CD4-positive, alpha-beta T cell treated with Interleukin-17A for 4 hours (primary cell): ENCODE measurements around the gene DRD4.
A peak's percentile ranks its signal among the peaks of the same experiment; 100 is the strongest.
"Not testable (repeated sequence)": the region's sequence is repeated elsewhere in the genome, so short reads cannot be mapped to it uniquely, and the experiment has no call there.

ENCODE experiments used
- DNase-seq: peaks from one replicate; pipeline ENCODE4 v3.0.0-alpha.2; 2020; ENCODE audit warnings: mixed read lengths

The DRD4 gene

DNA sequence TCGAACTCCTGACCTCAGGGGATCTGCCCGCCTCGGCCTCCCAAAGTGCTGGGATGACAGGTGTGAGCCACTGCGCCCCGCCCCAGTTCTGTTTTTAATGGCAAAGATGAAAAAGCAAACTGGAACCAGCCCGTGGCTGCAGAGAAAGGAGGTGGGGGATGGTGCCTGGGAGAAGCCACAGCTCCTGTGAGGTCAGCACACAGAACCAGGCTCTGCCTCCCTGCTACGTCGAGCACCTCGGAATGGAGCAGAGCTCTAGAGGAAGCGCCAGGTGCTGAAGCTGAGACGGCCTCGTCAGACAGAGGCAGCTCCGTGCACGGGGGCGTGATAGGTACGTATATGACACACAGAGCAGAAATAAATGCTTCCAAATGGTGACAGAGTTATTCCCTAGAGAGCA lies 8.5 kb downstream of the DRD4 start:
- DNase-seq, result no peak

DNA sequence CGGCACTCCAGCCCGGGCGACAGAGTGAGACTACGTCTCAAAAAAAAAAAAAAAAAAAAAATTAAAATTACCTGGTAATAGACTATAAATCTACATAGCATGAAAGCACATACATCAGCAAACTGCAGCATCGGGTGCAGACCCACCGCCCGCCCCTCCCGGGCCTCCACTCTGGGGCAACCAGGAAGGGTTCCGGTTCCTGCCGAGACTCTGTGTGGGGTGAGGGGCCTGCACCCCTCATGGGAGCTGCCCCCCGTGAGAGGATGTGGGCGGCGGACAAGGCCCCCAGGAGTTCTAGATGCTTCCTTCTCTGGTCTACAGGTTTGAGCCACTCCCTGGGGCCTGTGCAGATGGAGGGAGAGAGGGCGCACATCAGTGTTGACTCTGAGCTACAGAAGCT lies 9.1 kb downstream of the DRD4 start:
- DNase-seq, result no peak

DNA sequence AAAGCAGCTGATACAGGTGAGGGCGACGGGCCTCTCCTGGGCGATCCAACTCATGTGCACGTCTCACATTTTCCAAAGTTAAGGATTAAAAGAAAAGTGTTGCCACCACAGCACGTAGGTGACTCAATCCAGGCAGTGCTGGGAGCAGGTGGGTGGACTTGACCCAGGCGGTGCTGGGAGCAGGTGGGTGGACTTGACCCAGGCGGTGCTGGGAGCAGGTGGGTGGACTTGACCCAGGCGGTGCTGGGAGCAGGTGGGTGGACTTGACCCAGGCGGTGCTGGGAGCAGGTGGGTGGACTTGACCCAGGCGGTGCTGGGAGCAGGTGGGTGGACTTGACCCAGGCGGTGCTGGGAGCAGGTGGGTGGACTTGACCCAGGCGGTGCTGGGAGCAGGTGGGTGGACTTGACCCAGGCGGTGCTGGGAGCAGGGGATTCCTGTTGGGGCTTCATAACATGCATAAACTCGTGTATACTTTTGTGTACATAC lies 10.6 kb downstream of the DRD4 start:
- not testable (repeated sequence) for DNase-seq

GRCh38 chr11:650482-650881 lies 13.4 kb downstream of the DRD4 start:
- no peak for DNase-seq

DNA sequence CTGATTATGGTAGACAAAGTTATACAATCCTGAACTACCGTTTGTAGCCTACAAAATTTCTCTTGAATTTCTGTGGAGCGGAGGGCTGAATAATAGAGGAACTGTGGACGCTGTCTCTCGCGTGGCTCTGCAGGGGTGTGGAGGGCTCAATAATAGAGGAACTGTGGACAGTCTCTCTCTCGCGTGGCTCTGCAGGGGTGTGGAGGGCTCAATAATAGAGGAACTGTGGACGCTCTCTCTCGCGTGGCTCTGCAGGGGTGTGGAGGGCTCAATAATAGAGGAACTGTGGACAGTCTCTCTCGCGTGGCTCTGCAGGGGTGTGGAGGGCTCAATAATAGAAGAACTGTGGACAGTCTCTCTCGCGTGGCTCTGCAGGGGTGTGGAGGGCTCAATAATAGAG lies 16.1 kb downstream of the DRD4 start:
- not testable (repeated sequence) for DNase-seq

- DNase-seq, result no peak
Measured at GRCh38 chr11:653837-654236, 16.8 kb downstream of the DRD4 start.

DNA sequence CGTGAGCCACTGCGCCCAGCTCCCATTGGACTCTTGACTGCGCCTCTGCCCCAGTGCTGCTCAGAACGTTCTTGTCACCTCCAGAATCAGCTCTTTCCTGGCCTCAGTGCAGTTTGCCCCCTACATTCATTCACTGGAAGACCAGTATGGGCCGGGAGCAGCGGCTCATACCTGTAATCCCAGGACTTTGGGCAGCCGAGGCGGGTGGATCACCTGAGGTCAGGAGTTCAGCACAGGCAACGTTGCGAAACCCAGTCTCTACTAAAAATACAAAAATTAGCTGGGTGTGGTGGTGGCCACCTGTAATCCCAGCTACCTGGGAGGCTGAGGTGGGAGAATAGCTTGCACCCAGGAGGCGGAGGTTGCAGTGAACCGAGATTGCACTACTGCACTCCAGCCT lies 17.4 kb downstream of the DRD4 start:
- DNase-seq, result not testable (repeated sequence)

GRCh38 chr11:655036-655726 lies 18.1 kb downstream of the DRD4 start:
- no peak for DNase-seq

DNA sequence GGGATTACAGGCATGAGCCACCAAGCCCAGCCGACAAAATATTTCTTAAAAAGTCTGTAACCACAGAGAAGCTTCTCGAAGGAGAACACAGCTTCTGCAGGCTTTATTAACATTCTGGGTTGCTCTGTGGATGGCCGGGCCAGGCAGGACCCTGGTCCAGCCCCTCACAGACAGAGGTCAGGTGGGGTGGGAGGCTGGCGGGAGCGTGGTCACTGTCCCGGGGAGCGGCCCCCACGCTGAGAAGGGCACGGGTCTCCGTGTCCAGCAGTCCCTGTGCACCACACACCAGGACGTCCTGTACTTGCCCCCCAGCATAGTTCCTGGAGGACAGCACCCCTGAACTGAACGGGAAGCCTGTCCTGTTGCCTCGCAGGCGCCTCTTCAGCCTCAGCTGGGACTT lies 19.4 kb downstream of the DRD4 start:
- DNase-seq, result no peak

- no peak for DNase-seq
Measured at GRCh38 chr11:656866-657265, 19.8 kb downstream of the DRD4 start.

DNA sequence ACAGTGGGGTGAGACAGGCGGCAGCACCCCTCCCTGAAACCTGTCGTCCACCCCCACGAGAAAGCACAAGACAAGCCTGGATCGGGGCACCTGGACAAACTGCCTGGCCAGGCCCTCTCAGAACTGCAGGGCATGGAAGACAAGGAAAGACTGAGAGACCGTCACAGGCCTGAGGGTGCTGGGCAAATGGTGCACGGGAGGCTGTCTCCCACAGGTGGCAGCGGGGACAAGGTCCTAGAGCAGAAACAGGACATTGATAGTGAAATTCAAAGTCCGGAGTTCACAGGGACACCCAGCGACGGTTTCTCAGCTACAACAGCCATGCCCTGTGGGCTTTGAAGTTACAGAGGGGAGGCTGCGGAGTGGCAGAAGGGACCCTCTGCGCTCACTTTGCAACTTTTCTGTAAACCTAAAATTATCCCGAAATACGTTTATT lies 20.6 kb downstream of the DRD4 start:
- no peak for DNase-seq

GRCh38 chr11:659532-660085 lies 22.5 kb downstream of the DRD4 start:
- no peak for DNase-seq

DNA sequence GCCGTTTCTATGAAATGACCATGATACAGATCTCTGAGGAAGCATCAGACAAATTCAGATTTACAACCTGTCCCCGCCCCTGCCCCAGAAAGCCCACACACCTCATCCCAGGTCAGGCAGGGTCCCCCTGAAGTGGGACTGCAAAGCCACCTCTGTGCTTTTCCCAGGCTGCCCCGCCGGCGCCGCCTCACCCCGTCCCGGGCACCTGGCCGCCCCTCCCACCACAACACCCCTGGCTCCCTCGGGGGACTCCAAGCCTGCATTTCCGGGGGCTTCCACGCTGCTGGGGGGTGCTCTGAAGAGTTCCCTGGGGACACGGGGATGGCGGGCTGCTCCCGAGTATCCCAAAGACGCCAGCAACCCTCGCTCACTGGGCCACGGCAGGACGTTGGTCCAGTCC lies 23.2 kb downstream of the DRD4 start:
- DNase-seq, result no peak

GRCh38 chr11:660681-661444 lies 23.8 kb downstream of the DRD4 start:
- DNase-seq, result no peak

- peak; percentile 60 for DNase-seq
Measured at GRCh38 chr11:662689-663274, 25.7 kb downstream of the DRD4 start.

DNA sequence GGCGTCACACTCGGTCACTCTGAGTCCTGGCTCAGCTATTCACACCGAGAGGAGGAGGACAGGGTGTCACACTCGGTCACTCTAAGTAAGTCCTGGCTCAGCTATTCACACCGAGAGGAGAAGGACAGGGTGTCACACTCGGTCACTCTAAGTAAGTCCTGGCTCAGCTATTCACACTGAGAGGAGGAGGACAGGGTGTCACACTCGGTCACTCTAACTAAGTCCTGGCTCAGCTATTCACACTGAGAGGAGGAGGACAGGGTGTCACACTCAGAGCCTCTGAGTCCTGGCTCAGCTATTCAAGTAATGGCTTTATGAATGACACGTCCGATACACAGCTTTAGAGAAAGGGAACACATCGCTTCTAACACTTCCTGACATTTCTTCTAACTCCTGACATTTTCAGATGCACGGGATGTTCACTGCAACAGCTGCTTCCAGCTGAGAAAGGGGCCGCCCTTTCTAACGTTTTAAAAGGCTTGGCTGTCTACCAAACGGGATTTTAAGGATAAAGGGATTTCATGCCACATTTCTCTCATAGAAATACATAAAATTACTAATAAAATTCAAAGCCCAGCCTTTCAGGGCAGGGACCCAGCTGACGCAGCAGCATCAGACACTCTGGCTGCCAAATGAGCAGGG lies 28.1 kb downstream of the DRD4 start:
- no peak for DNase-seq

DNA sequence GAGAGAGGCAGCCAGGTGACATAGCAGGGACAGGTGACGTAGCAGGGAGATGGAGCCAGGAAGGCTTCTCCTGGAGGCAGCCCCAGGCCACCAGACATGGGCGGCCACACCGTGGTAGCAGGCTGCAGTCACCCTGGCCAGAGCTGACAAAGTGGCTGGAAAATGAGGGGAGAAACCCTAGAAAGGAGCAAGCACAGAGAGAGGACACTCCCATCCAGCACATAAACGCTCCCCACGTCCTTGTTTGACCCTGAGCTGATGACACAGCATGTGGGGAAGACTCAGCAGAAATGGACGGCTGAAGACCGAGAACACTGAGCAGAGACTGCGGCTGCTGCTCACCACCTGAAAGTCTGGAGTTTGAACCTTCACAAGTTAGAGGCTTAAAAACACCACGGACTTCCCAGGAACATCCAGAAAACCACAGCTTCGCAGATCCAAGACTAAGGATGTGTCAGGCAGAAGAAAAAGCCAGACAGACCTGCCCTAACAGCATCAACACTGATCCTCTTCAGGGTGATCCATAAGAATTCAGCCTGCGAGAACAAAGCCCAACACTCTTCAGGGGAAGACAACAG lies 28.7 kb downstream of the DRD4 start:
- DNase-seq, result no peak

GRCh38 chr11:673866-674265 lies 36.8 kb downstream of the DRD4 start:
- DNase-seq, result no peak

DNA sequence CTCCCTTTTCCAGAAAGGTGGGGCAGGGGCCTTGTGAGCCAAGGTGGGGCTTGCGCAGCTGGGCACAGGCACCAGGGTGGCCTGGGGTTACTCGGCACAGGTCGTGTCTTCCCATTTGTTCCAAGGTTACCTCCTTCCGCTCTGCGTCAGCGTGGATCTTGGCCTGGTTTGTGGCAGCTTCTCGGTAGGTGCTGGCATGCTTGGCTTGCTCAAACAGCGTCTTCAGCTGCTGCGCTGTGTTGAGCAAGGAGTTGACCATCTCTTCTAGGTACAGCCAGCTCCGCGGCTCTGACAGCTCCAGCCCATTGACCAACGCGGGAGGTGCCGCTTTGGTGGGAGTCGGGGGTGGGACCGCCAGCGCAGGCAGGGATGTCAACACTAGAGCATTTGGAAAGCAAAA lies 37.3 kb downstream of the DRD4 start:
- no peak for DNase-seq

DNA sequence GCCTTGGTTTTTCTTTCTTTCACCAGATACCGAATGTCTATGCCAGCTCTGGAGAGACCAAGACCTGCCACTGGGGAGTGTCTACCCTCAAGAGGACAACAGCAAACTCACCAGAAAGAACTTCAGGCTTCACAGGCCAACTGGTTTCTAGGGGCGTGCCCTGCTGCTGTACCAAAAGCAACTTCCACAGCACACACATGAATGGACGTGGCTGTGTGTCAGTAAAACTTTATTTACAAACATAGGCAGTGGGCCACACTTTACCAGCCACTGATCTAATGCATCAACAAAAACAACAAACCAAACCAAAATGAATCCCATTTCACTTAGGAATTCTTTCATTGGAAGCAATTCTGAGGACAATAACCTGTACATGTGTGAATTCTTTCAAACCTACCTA lies 41.2 kb downstream of the DRD4 start:
- DNase-seq, result no peak

DNA sequence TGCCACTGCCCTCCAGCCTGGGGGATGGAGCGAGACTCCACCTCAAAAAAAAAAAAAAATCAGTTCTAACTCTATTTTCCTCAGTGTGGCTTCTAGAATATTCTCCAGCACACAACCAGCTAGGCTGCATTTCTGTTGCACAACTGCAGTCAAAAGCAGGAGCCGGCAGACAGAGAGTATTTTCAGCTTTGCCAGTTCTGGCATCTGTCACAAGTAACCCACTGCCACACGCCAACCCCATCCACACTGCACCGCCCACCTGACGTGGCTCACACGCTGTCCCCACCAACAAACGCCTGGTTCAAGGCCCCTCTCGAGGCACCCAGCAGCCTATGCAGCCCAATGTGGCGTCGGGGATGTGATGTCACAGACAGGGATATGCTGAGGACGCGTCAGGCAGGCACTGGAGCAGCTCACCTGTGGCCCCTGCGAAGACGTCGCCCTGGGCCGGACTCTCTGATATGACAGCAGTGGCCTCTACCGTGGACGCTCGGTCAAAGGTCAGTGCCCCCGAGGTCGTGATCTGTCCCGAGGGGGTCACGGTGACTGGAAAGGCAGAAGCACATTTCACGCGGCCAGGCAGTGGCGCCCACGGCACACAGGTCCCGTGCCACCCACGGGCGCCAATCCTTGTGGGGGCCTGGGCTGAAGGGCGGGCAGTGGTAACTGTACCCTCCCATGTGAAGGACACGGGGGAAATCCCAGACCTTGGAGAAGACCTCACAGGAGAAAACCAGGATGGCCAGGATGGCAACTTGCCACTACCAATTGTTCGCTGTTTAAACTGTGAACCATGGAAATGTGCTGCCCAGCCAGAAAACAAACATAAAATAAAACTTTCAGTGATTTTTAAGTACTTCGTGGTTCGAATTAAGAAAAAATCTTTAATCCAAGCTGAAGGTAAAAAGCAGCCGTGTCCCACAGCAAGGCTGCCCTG lies 42.5 kb downstream of the DRD4 start:
- DNase-seq, result no peak

- DNase-seq, result no peak
Measured at GRCh38 chr11:680476-680875, 43.4 kb downstream of the DRD4 start.
